H1 (cell line): Measurements from ENCODE around the gene MKLN1. TPM values are rescaled to one million over a fixed set of nuclear protein-coding genes. Genes with fewer than 3 reads are reported as not detected.

ENCODE experiments used
- ASH2L ChIP-seq: fragments of 200-600, 300-600 bp; sonication (generic); IDR thresholded peaks from one replicate; pipeline ENCODE4 v1.7.1; 2017; ENCODE audit warnings: low read length
- CHD7 ChIP-seq: fragments of 300-600 bp; sonication (generic); IDR thresholded peaks from 2 replicates; pipeline ENCODE4 v1.7.1; 2012; ENCODE audit warnings: low read length, moderate library complexity, mild to moderate bottlenecking, inconsistent platforms; ENCODE audit not compliant: insufficient replicate concordance
- POLR2AphosphoS5 ChIP-seq: IDR thresholded peaks from 2 replicates; pipeline ENCODE4 v1.6.1; 2011; ENCODE audit warnings: low read depth, low read length
- polyA plus RNA-seq, 7 experiments: library from polyadenylated mRNA; depleted of rRNA in 3 of 7; stranded (reverse) in 5 of 7; unstranded in 2 of 7; fragments of >200 nt in 5 of 7; fragments of 200-250 nt in 2 of 7; gene quantifications; 1 replicate in 5 of 7; 2 replicates in 1 of 7; 4 replicates in 1 of 7; pipeline versions ENCODE4 v1.2.1 to v1.2.3, GENCODE V29; 2011 to 2013; ENCODE audit warnings: missing spikeins in 2 of 7, mixed read lengths in 2 of 7
- total RNA-seq: library from RNA; stranded (reverse); fragmentation: NEBNext Ultra II Directional; extraction: Animal tissue kit (Norgen Biotek cat#: 25700); gene quantifications from 2 replicates; pipeline ENCODE4 v1.2.1, GENCODE V29; 2021

MKLN1 gene
- total and polyA plus RNA-seq, 2 of the 8 experiments (the other 6 are each of a cell fraction or from before 2014, with no cell fraction given), result 22.3 to 50.9 TPM

- peak; percentile 25 for TF ChIP-seq CHD7
- TF ChIP-seq POLR2AphosphoS5, result peak; percentile 53; the same call in 1 of the 2 replicates
- no peak for TF ChIP-seq ASH2L
Observed at GRCh38 chr7:131494182-131494581, 166.5 kb downstream of the MKLN1 start (continued).
